ENCODE results near the gene CDH1. TPM values are rescaled to one million over a fixed set of nuclear protein-coding genes. Genes with fewer than 3 reads are reported as not detected.
A peak's percentile ranks its signal among the peaks of the same experiment; 100 is the strongest.

Gene CDH1
- total RNA-seq, 2 donors from 2014 or later = 118 to 123 TPM

GRCh38 chr16:68823401-68824135 lies 86.5 kb downstream of the CDH1 start:
- Mint-ChIP-seq H3K36me3 (ENCODE audit: low read depth) (peaks cover 63% of the 10 kb centered on the region), H3K4me3 (no peak overlapping the region), H3K9me3 (no peaks in the 10 kb centered on the region), H3K27me3 (ENCODE audit: insufficient read depth) (no peaks in the 10 kb centered on the region), H3K27ac (peak overlapping the region; percentile 64), H3K4me1 (no peaks in the 10 kb centered on the region)
- Histone ChIP-seq H3K9me3 (ENCODE audit: control insufficient read depth, low read length) (peaks cover 7% of the 10 kb centered on the region), H3K9ac (ENCODE audit: extremely low read depth, low read length, poor library complexity, severe bottlenecking) (no peak overlapping the region), H3K4me3 (ENCODE audit: low read length) (no peak overlapping the region), H3K4me1 (ENCODE audit: control insufficient read depth, insufficient read depth, low read length) (no peaks in the 10 kb centered on the region), H3K27me3 (ENCODE audit: control insufficient read depth, insufficient read depth, low read length, poor library complexity, severe bottlenecking) (no peaks in the 10 kb centered on the region), H3K27ac (ENCODE audit: low read depth, low read length) (no peak overlapping the region), H3K36me3 (ENCODE audit: control insufficient read depth, insufficient read depth, low read length) (no peaks in the 10 kb centered on the region)
- no peak for TF ChIP-seq CTCF (conservative IDR thresholded peaks at IDR 0.05)
- WGBS, 2 experiments (ENCODE audit: insufficient coverage in 1 of 2, insufficient read length in 1 of 2) = 76 to 85% methylated on average over 7 to 8 of the region's 8 CpGs
- DNase-seq = peak; percentile 68

GRCh38 chr16:68825427-68825826 lies 88.3 kb downstream of the CDH1 start:
- no peaks in the 10 kb centered on the region for H3K4me1 Mint-ChIP-seq
- no peak overlapping the region for H3K4me3 Mint-ChIP-seq
- no peak overlapping the region for H3K27ac Mint-ChIP-seq
- Histone ChIP-seq H3K27me3 (ENCODE audit: control insufficient read depth, insufficient read depth, low read length, poor library complexity, severe bottlenecking) (no peaks in the 10 kb centered on the region), H3K4me3 (ENCODE audit: low read length) (no peak overlapping the region), H3K36me3 (ENCODE audit: control insufficient read depth, insufficient read depth, low read length) (no peaks in the 10 kb centered on the region), H3K9me3 (ENCODE audit: control insufficient read depth, low read length) (peaks cover 7% of the 10 kb centered on the region), H3K27ac (ENCODE audit: low read depth, low read length) (no peak overlapping the region), H3K4me1 (ENCODE audit: control insufficient read depth, insufficient read depth, low read length) (no peaks in the 10 kb centered on the region), H3K9ac (ENCODE audit: extremely low read depth, low read length, poor library complexity, severe bottlenecking) (no peak overlapping the region)
- DNase-seq = no peak
- peaks cover 69% of the 10 kb centered on the region for H3K36me3 Mint-ChIP-seq (ENCODE audit: low read depth)
- no peaks in the 10 kb centered on the region for H3K9me3 Mint-ChIP-seq
- H3K27me3 Mint-ChIP-seq (ENCODE audit: insufficient read depth) = no peaks in the 10 kb centered on the region
- peak; percentile 51 for TF ChIP-seq CTCF (conservative IDR thresholded peaks at IDR 0.05)

GRCh38 chr16:68826652-68827051 lies 89.6 kb downstream of the CDH1 start:
- peaks cover 7% of the 10 kb centered on the region for H3K9me3 ChIP-seq (ENCODE audit: control insufficient read depth, low read length)
- no peaks in the 10 kb centered on the region for H3K36me3 ChIP-seq (ENCODE audit: control insufficient read depth, insufficient read depth, low read length)
- Mint-ChIP-seq H3K36me3 (ENCODE audit: low read depth) (peaks cover 64% of the 10 kb centered on the region), H3K4me1 (no peaks in the 10 kb centered on the region), H3K27me3 (ENCODE audit: insufficient read depth) (no peaks in the 10 kb centered on the region), H3K27ac (no peak overlapping the region), H3K4me3 (no peak overlapping the region), H3K9me3 (no peaks in the 10 kb centered on the region)
- TF ChIP-seq CTCF (conservative IDR thresholded peaks at IDR 0.05) = no peak
- no peaks in the 10 kb centered on the region for H3K4me1 ChIP-seq (ENCODE audit: control insufficient read depth, insufficient read depth, low read length)
- 92 to 93% methylated on average over 6 of the region's 6 CpGs for WGBS, 2 experiments (ENCODE audit: insufficient coverage in 1 of 2, insufficient read length in 1 of 2)
- no peak overlapping the region for H3K9ac ChIP-seq (ENCODE audit: extremely low read depth, low read length, poor library complexity, severe bottlenecking)
- no peak overlapping the region for H3K27ac ChIP-seq (ENCODE audit: low read depth, low read length)
- DNase-seq = no peak
- no peaks in the 10 kb centered on the region for H3K27me3 ChIP-seq (ENCODE audit: control insufficient read depth, insufficient read depth, low read length, poor library complexity, severe bottlenecking)
- no peak overlapping the region for H3K4me3 ChIP-seq (ENCODE audit: low read length)

Measured in endodermal cell (in vitro differentiated cells).